ENCODE results near the gene LPP.

The LPP gene

GRCh38 chr3:188262488-188262887, 108.5 kb downstream of the LPP start:
- 90 to 93% methylated on average over 3 of the region's 5 CpGs for WGBS, 2 experiments (ENCODE audit: insufficient coverage in 2 of 2)
- H3K4me1 ChIP-seq (ENCODE audit: control insufficient read depth, insufficient read depth, low read length, poor library complexity, severe bottlenecking) = peaks cover 68% of the 10 kb centered on the region
- H3K27ac ChIP-seq (ENCODE audit: low read depth, low read length, severe bottlenecking) = peak overlapping the region; percentile 2
- no peaks in the 10 kb centered on the region for H3K9me3 ChIP-seq (ENCODE audit: control insufficient read depth, low read length)
- H3K4me3 ChIP-seq (ENCODE audit: extremely low read depth, insufficient read depth, low read length, poor library complexity, severe bottlenecking) = no peak overlapping the region
- H3K36me3 ChIP-seq (ENCODE audit: control insufficient read depth, insufficient read depth, low read length) = peaks cover 4% of the 10 kb centered on the region

- peak overlapping the region; percentile 2 for H3K27ac ChIP-seq (ENCODE audit: low read depth, low read length, severe bottlenecking)
- H3K36me3 ChIP-seq (ENCODE audit: control insufficient read depth, insufficient read depth, low read length) = peaks cover 4% of the 10 kb centered on the region
- H3K4me3 ChIP-seq (ENCODE audit: extremely low read depth, insufficient read depth, low read length, poor library complexity, severe bottlenecking) = no peak overlapping the region
- peaks cover 69% of the 10 kb centered on the region for H3K4me1 ChIP-seq (ENCODE audit: control insufficient read depth, insufficient read depth, low read length, poor library complexity, severe bottlenecking)
- WGBS, 2 experiments (ENCODE audit: insufficient coverage in 2 of 2) = 90 to 94% methylated on average over 1 to 3 of the region's 8 CpGs
- H3K9me3 ChIP-seq (ENCODE audit: control insufficient read depth, low read length) = no peaks in the 10 kb centered on the region
These were observed 109.1 kb downstream of the LPP start for GRCh38 chr3:188262913-188263683.

GRCh38 chr3:188264226-188265207, 110.6 kb downstream of the LPP start:
- Histone ChIP-seq H3K27ac (ENCODE audit: low read depth, low read length, severe bottlenecking) (peak overlapping the region; percentile 10), H3K9me3 (ENCODE audit: control insufficient read depth, low read length) (no peaks in the 10 kb centered on the region), H3K4me3 (ENCODE audit: extremely low read depth, insufficient read depth, low read length, poor library complexity, severe bottlenecking) (no peak overlapping the region), H3K4me1 (ENCODE audit: control insufficient read depth, insufficient read depth, low read length, poor library complexity, severe bottlenecking) (peaks cover 83% of the 10 kb centered on the region), H3K36me3 (ENCODE audit: control insufficient read depth, insufficient read depth, low read length) (no peaks in the 10 kb centered on the region)
- WGBS, 2 experiments (ENCODE audit: insufficient coverage in 2 of 2) = 73 to 80% methylated on average over 4 of the region's 7 CpGs

- WGBS, 2 experiments (ENCODE audit: insufficient coverage in 2 of 2) = 82 to 91% methylated on average over 4 to 5 of the region's 10 CpGs
- peak overlapping the region; percentile 85 for H3K27ac ChIP-seq (ENCODE audit: low read depth, low read length, severe bottlenecking)
- no peaks in the 10 kb centered on the region for H3K9me3 ChIP-seq (ENCODE audit: control insufficient read depth, low read length)
- H3K4me3 ChIP-seq (ENCODE audit: extremely low read depth, insufficient read depth, low read length, poor library complexity, severe bottlenecking) = no peak overlapping the region
- H3K36me3 ChIP-seq (ENCODE audit: control insufficient read depth, insufficient read depth, low read length) = peaks cover 3% of the 10 kb centered on the region
- H3K4me1 ChIP-seq (ENCODE audit: control insufficient read depth, insufficient read depth, low read length, poor library complexity, severe bottlenecking) = peaks cover 96% of the 10 kb centered on the region
These were observed 112.8 kb downstream of the LPP start for GRCh38 chr3:188266562-188267274.

GRCh38 chr3:188267790-188268335, 113.9 kb downstream of the LPP start:
- no peak overlapping the region for H3K4me3 ChIP-seq (ENCODE audit: extremely low read depth, insufficient read depth, low read length, poor library complexity, severe bottlenecking)
- 61 to 74% methylated on average over 5 to 6 of the region's 7 CpGs for WGBS, 2 experiments (ENCODE audit: insufficient coverage in 2 of 2)
- H3K36me3 ChIP-seq (ENCODE audit: control insufficient read depth, insufficient read depth, low read length) = peaks cover 3% of the 10 kb centered on the region
- H3K4me1 ChIP-seq (ENCODE audit: control insufficient read depth, insufficient read depth, low read length, poor library complexity, severe bottlenecking) = peaks cover 96% of the 10 kb centered on the region
- H3K9me3 ChIP-seq (ENCODE audit: control insufficient read depth, low read length) = no peaks in the 10 kb centered on the region
- peak overlapping the region; percentile 85 for H3K27ac ChIP-seq (ENCODE audit: low read depth, low read length, severe bottlenecking)

- H3K36me3 ChIP-seq (ENCODE audit: control insufficient read depth, insufficient read depth, low read length) = peaks cover 3% of the 10 kb centered on the region
- peak overlapping the region; percentile 62 for H3K27ac ChIP-seq (ENCODE audit: low read depth, low read length, severe bottlenecking)
- 85 to 90% methylated on average over 5 of the region's 5 CpGs for WGBS, 2 experiments (ENCODE audit: insufficient coverage in 2 of 2)
- no peak overlapping the region for H3K4me3 ChIP-seq (ENCODE audit: extremely low read depth, insufficient read depth, low read length, poor library complexity, severe bottlenecking)
- peaks cover 96% of the 10 kb centered on the region for H3K4me1 ChIP-seq (ENCODE audit: control insufficient read depth, insufficient read depth, low read length, poor library complexity, severe bottlenecking)
- H3K9me3 ChIP-seq (ENCODE audit: control insufficient read depth, low read length) = no peaks in the 10 kb centered on the region
These were observed 114.4 kb downstream of the LPP start for GRCh38 chr3:188268336-188268735.

GRCh38 chr3:188269040-188269439, 115.1 kb downstream of the LPP start:
- Histone ChIP-seq H3K9me3 (ENCODE audit: control insufficient read depth, low read length) (no peaks in the 10 kb centered on the region), H3K4me1 (ENCODE audit: control insufficient read depth, insufficient read depth, low read length, poor library complexity, severe bottlenecking) (peaks cover 91% of the 10 kb centered on the region), H3K27ac (ENCODE audit: low read depth, low read length, severe bottlenecking) (no peak overlapping the region), H3K4me3 (ENCODE audit: extremely low read depth, insufficient read depth, low read length, poor library complexity, severe bottlenecking) (no peak overlapping the region), H3K36me3 (ENCODE audit: control insufficient read depth, insufficient read depth, low read length) (peaks cover 3% of the 10 kb centered on the region)
- no CpG with 5 or more reads among the region's 4 CpGs for WGBS, 2 experiments (ENCODE audit: insufficient coverage in 2 of 2)

- 34 to 58% methylated on average over 2 of the region's 3 CpGs for WGBS, 2 experiments (ENCODE audit: insufficient coverage in 2 of 2)
- Histone ChIP-seq H3K4me1 (ENCODE audit: control insufficient read depth, insufficient read depth, low read length, poor library complexity, severe bottlenecking) (peaks cover 80% of the 10 kb centered on the region), H3K27ac (ENCODE audit: low read depth, low read length, severe bottlenecking) (peak overlapping the region; percentile 90), H3K4me3 (ENCODE audit: extremely low read depth, insufficient read depth, low read length, poor library complexity, severe bottlenecking) (no peak overlapping the region), H3K9me3 (ENCODE audit: control insufficient read depth, low read length) (no peaks in the 10 kb centered on the region), H3K36me3 (ENCODE audit: control insufficient read depth, insufficient read depth, low read length) (peaks cover 14% of the 10 kb centered on the region)
These were observed 116.5 kb downstream of the LPP start for GRCh38 chr3:188270423-188270972.

GRCh38 chr3:188271226-188271914, 117.4 kb downstream of the LPP start:
- WGBS, 2 experiments (ENCODE audit: insufficient coverage in 2 of 2) = 93 to 94% methylated on average over 3 to 4 of the region's 5 CpGs
- peak overlapping the region; percentile 90 for H3K27ac ChIP-seq (ENCODE audit: low read depth, low read length, severe bottlenecking)
- no peak overlapping the region for H3K4me3 ChIP-seq (ENCODE audit: extremely low read depth, insufficient read depth, low read length, poor library complexity, severe bottlenecking)
- H3K9me3 ChIP-seq (ENCODE audit: control insufficient read depth, low read length) = no peaks in the 10 kb centered on the region
- peaks cover 76% of the 10 kb centered on the region for H3K4me1 ChIP-seq (ENCODE audit: control insufficient read depth, insufficient read depth, low read length, poor library complexity, severe bottlenecking)
- H3K36me3 ChIP-seq (ENCODE audit: control insufficient read depth, insufficient read depth, low read length) = peaks cover 14% of the 10 kb centered on the region

Measured in mesodermal cell (in vitro differentiated cells).